Mesenchymal stem cell (in vitro differentiated cells and primary cell): ENCODE results near the gene XRN1.

ENCODE experiments used
- DNase-seq: peaks from one replicate; pipeline ENCODE4 v3.0.0-alpha.2; 2013
- H2AFZ ChIP-seq: one replicate; pipeline ENCODE4 v1.6.1; 2013; ENCODE audit warnings: low read depth, mild to moderate bottlenecking, control low read depth, inconsistent platforms, low read length, moderate library complexity
- H2AK5ac ChIP-seq: 2 replicates; pipeline ENCODE4 v1.6.1; 2013; ENCODE audit warnings: low read length, moderate library complexity, mild to moderate bottlenecking, inconsistent platforms; ENCODE audit not compliant: severe bottlenecking
- H2BK120ac ChIP-seq: one replicate; pipeline ENCODE4 v1.6.1; 2013; ENCODE audit warnings: low read depth, mild to moderate bottlenecking, inconsistent platforms, low read length, moderate library complexity
- H2BK12ac ChIP-seq, 2 experiments: one replicate each; pipeline ENCODE4 v1.6.1; 2013; ENCODE audit warnings: inconsistent platforms in 2 of 2, low read length in 2 of 2, mild to moderate bottlenecking in 2 of 2, moderate library complexity in 2 of 2, control low read depth in 1 of 2
- H2BK15ac ChIP-seq: one replicate; pipeline ENCODE4 v1.6.1; 2013; ENCODE audit warnings: mild to moderate bottlenecking, low read depth, inconsistent platforms; ENCODE audit not compliant: poor library complexity, severe bottlenecking
- H2BK5ac ChIP-seq: 2 replicates; pipeline ENCODE4 v1.6.1; 2013; ENCODE audit warnings: low read depth, mild to moderate bottlenecking, low read length, control low read depth, inconsistent platforms; ENCODE audit not compliant: poor library complexity, severe bottlenecking
- H3K14ac ChIP-seq, 2 experiments: one replicate each; pipeline ENCODE4 v1.6.1; 2013; ENCODE audit warnings: inconsistent platforms in 2 of 2, low read length in 2 of 2, control low read depth in 1 of 2, mild to moderate bottlenecking in 1 of 2, moderate library complexity in 1 of 2
- H3K18ac ChIP-seq, 2 experiments: one replicate each; pipeline ENCODE4 v1.6.1; 2013; ENCODE audit warnings: inconsistent platforms in 2 of 2, low read length in 2 of 2, control low read depth in 1 of 2, low read depth in 1 of 2, mild to moderate bottlenecking in 1 of 2
- H3K23ac ChIP-seq, 2 experiments: one replicate each; pipeline ENCODE4 v1.6.1; 2013; ENCODE audit warnings: inconsistent platforms in 2 of 2, low read length in 2 of 2, mild to moderate bottlenecking in 2 of 2, moderate library complexity in 2 of 2, control low read depth in 1 of 2
- H3K27ac ChIP-seq: 2 replicates; pipeline ENCODE4 v1.5.1; 2013; ENCODE audit warnings: mild to moderate bottlenecking, moderate library complexity, low read length, control low read depth, inconsistent platforms; ENCODE audit not compliant: poor library complexity, severe bottlenecking
- H3K27me3 ChIP-seq, 2 experiments: 2 replicates each; pipeline versions ENCODE4 v1.6.1 to v1.7.0; 2013; ENCODE audit warnings: low read length in 2 of 2, mild to moderate bottlenecking in 2 of 2, moderate library complexity in 2 of 2, control low read depth in 1 of 2, inconsistent platforms in 1 of 2; ENCODE audit not compliant: control insufficient read depth in 1 of 2, insufficient read depth in 1 of 2
- H3K36me3 ChIP-seq, 2 experiments: 2 replicates each; pipeline versions ENCODE4 v1.6.1 to v1.7.0; 2013; ENCODE audit warnings: low read length in 2 of 2, control low read depth in 1 of 2, inconsistent platforms in 1 of 2, low read depth in 1 of 2, mild to moderate bottlenecking in 1 of 2; ENCODE audit not compliant: insufficient read depth in 2 of 2, control insufficient read depth in 1 of 2
- H3K4ac ChIP-seq, 2 experiments: one replicate each; pipeline ENCODE4 v1.6.1; 2013; ENCODE audit warnings: inconsistent platforms in 2 of 2, low read length in 2 of 2, mild to moderate bottlenecking in 2 of 2, moderate library complexity in 2 of 2, control low read depth in 1 of 2, low read depth in 1 of 2
- H3K4me1 ChIP-seq: 2 replicates; pipeline ENCODE4 v1.6.1; 2013; ENCODE audit warnings: low read depth, low read length, control low read depth; ENCODE audit not compliant: control insufficient read depth, insufficient read depth
- H3K4me2 ChIP-seq: 2 replicates; pipeline ENCODE4 v1.6.1; 2013; ENCODE audit warnings: low read length, mild to moderate bottlenecking, inconsistent platforms; ENCODE audit not compliant: poor library complexity, severe bottlenecking
- H3K4me3 ChIP-seq, 2 experiments: 2 replicates each; pipeline versions ENCODE4 v1.5.1 to v1.7.0; 2013; ENCODE audit warnings: low read length in 2 of 2, mild to moderate bottlenecking in 2 of 2, control low read depth in 1 of 2, low read depth in 1 of 2; ENCODE audit not compliant: insufficient read depth in 1 of 2
- H3K79me1 ChIP-seq: replicated peaks from 2 replicates; pipeline ENCODE4 v1.6.1; 2013; ENCODE audit warnings: mild to moderate bottlenecking, control low read depth, low read length, inconsistent platforms; ENCODE audit not compliant: poor library complexity, severe bottlenecking
- H3K9ac ChIP-seq: 2 replicates; pipeline ENCODE4 v1.7.0; 2013; ENCODE audit warnings: mild to moderate bottlenecking, low read length, moderate library complexity
- H3K9me3 ChIP-seq: 2 replicates; pipeline ENCODE4 v1.7.0; 2013; ENCODE audit warnings: mild to moderate bottlenecking, low read length; ENCODE audit not compliant: control insufficient read depth
- H4K8ac ChIP-seq: one replicate; pipeline ENCODE4 v1.6.1; 2013; ENCODE audit warnings: inconsistent platforms, mild to moderate bottlenecking, low read length, moderate library complexity
- H4K91ac ChIP-seq: one replicate; pipeline ENCODE4 v1.6.1; 2013; ENCODE audit warnings: mild to moderate bottlenecking, low read length, inconsistent platforms
- WGBS: methylation state at CpG from one replicate; pipeline ENCODE4 v1.1.7; 2013; ENCODE audit warnings: mixed read lengths; 5-methylcytosine and 5-hydroxymethylcytosine counted together

Gene XRN1

GRCh38 chr3:142273501-142273900, 174.3 kb downstream of the XRN1 start:
- no peaks in the 10 kb centered on the region for H3K4me1 ChIP-seq
- H3K18ac ChIP-seq, result no peak overlapping the region
- H3K27ac ChIP-seq, result no peak overlapping the region
- no peak overlapping the region for H2BK15ac ChIP-seq
- no peak overlapping the region for H2BK5ac ChIP-seq
- no peak overlapping the region for H2AFZ ChIP-seq
- H4K8ac ChIP-seq, result no peak overlapping the region
- no peak overlapping the region for H2BK120ac ChIP-seq
- H3K14ac ChIP-seq, result no peak overlapping the region
- H3K23ac ChIP-seq, result no peak overlapping the region
- H3K9ac ChIP-seq, result no peak overlapping the region
- no peak overlapping the region for H3K4ac ChIP-seq
- no peaks in the 10 kb centered on the region for H3K36me3 ChIP-seq
- no peaks in the 10 kb centered on the region for H3K27me3 ChIP-seq
- H3K9me3 ChIP-seq, result no peaks in the 10 kb centered on the region
- DNase-seq, result no peak
- H4K91ac ChIP-seq, result no peak overlapping the region
- H3K4me3 ChIP-seq, result no peak overlapping the region
- no peak overlapping the region for H2BK12ac ChIP-seq
- no peak overlapping the region for H3K4me2 ChIP-seq
- H3K79me1 ChIP-seq, result no peaks in the 10 kb centered on the region
- H2AK5ac ChIP-seq, result no peak overlapping the region

DNA sequence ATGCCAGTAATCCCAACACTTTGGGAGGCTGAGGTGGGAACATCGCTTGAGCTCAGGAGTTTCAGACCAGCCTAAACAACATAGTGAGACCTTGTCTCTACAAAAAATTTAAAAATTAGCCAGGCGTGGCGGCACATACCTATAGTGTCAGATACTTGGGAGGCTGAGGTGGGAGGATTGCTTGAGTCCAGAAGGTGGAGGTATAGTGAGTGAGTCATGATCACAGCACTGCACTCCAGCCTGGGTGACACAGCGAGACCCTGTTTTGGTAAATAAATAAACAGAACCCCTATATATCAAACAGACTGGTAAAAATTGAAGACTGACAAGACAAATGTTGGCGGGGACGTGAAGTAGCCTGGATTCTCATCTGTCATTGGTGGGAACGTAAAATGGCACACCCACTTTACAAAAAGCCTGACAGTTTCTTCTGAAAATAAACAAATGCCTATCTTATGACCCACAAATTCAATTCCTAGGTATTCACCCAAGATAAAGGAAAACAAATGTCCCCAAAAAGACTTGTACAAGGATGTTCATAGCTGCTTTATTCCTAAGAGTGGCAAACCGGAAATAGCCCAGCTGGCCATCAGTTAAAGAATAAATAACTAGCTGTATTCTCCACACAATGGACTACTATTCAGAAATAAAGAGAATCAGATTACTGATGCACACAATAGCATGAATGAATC, 175.5 kb downstream of the XRN1 start:
- H2AFZ ChIP-seq, result no peak overlapping the region
- no peak overlapping the region for H4K91ac ChIP-seq
- peak; percentile 29 for DNase-seq
- H3K27me3 ChIP-seq, result no peaks in the 10 kb centered on the region
- H2BK5ac ChIP-seq, result no peak overlapping the region
- no peak overlapping the region for H3K4me3 ChIP-seq
- no peak overlapping the region for H4K8ac ChIP-seq
- H3K4me2 ChIP-seq, result no peak overlapping the region
- peak overlapping the region in 1 of 2 experiments; percentile 3 for H3K18ac ChIP-seq
- no peak overlapping the region for H3K14ac ChIP-seq
- H2AK5ac ChIP-seq, result no peak overlapping the region
- no peaks in the 10 kb centered on the region for H3K36me3 ChIP-seq
- no peaks in the 10 kb centered on the region for H3K9me3 ChIP-seq
- no peaks in the 10 kb centered on the region for H3K79me1 ChIP-seq
- H2BK12ac ChIP-seq, result no peak overlapping the region
- no peak overlapping the region for H3K4ac ChIP-seq
- no peak overlapping the region for H3K9ac ChIP-seq
- H3K4me1 ChIP-seq, result no peaks in the 10 kb centered on the region
- H3K23ac ChIP-seq, result no peak overlapping the region
- 64% methylated on average over 8 of the region's 8 CpGs for WGBS
- H3K27ac ChIP-seq, result no peak overlapping the region
- H2BK120ac ChIP-seq, result no peak overlapping the region
- H2BK15ac ChIP-seq, result no peak overlapping the region

DNA sequence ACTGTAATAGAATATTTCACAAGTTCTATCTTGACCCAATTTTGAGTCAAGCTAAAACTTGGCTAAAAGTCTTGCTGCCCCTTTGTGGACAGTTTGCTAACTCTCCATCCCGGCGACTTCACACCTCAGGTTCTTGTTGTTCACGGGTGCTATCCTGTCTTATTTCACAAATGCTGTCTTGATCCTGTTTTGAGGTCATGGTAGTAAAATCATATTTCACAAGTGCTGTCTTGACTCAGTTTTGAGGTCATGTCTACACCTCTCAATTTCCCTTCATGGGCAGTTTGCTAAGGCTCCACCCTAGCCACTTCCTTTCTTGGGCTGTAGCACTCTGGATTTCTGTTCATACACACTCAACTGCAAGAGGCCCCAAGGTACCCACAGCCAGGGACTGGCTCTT, 177.4 kb downstream of the XRN1 start:
- Histone ChIP-seq H3K9ac (no peak overlapping the region), H3K23ac (no peak overlapping the region), H3K4me3 (no peak overlapping the region), H3K18ac (no peak overlapping the region), H2BK12ac (no peak overlapping the region), H3K27me3 (no peaks in the 10 kb centered on the region), H4K8ac (no peak overlapping the region), H2BK15ac (no peak overlapping the region), H2AK5ac (no peak overlapping the region), H2BK5ac (no peak overlapping the region), H3K4me2 (no peak overlapping the region), H3K79me1 (no peaks in the 10 kb centered on the region), H2AFZ (no peak overlapping the region), H3K4me1 (no peaks in the 10 kb centered on the region), H2BK120ac (no peak overlapping the region), H3K36me3 (no peaks in the 10 kb centered on the region), H3K4ac (no peak overlapping the region), H3K27ac (no peak overlapping the region), H3K14ac (no peak overlapping the region), H4K91ac (no peak overlapping the region), H3K9me3 (no peaks in the 10 kb centered on the region)
- DNase-seq, result no peak
- 83% methylated on average over 3 of the region's 3 CpGs for WGBS

DNA sequence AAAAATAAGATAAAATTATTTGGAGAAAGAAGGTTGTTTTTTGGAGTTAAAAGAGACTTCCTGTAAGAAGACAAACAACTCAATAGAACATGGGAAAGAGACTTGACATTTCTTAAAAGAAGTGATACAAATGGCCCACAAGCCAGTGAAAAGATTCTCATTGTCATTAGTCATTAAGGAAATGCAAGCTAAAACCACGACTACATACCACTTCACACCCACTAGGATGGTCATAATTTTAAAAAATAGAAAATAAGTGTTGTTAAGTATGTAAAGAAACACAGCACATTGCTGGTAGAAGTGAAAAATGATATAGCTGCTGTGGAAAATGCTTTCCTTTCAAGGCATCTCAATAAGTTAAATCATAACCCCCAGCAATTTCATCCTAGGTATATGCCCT, 178.1 kb downstream of the XRN1 start:
- H3K14ac ChIP-seq, result no peak overlapping the region
- WGBS, result no CpG with 5 or more reads among the region's 1 CpG
- H4K8ac ChIP-seq, result no peak overlapping the region
- H3K27ac ChIP-seq, result no peak overlapping the region
- no peak overlapping the region for H3K4me3 ChIP-seq
- H4K91ac ChIP-seq, result no peak overlapping the region
- no peak overlapping the region for H2BK120ac ChIP-seq
- no peak overlapping the region for H3K18ac ChIP-seq
- H2BK5ac ChIP-seq, result no peak overlapping the region
- H3K23ac ChIP-seq, result no peak overlapping the region
- no peaks in the 10 kb centered on the region for H3K27me3 ChIP-seq
- no peaks in the 10 kb centered on the region for H3K79me1 ChIP-seq
- H3K9me3 ChIP-seq, result no peaks in the 10 kb centered on the region
- no peak overlapping the region for H3K4me2 ChIP-seq
- H3K9ac ChIP-seq, result no peak overlapping the region
- H2AFZ ChIP-seq, result no peak overlapping the region
- no peak overlapping the region for H2BK12ac ChIP-seq
- H3K36me3 ChIP-seq, result no peaks in the 10 kb centered on the region
- H2AK5ac ChIP-seq, result no peak overlapping the region
- H3K4me1 ChIP-seq, result no peaks in the 10 kb centered on the region
- DNase-seq, result no peak
- no peak overlapping the region for H2BK15ac ChIP-seq
- H3K4ac ChIP-seq, result no peak overlapping the region
